ENCODE data around the gene ZNF165.

Gene ZNF165

GRCh38 chr6:28124350-28124970 is 44.1 kb downstream of the ZNF165 start, which contains the start of gene ZSCAN16:
Gene ZSCAN16, plus strand, starts transcription at chr6:28124609. Its CDS starts 835 bp downstream, at chr6:28125444.
- in situ Hi-C loops (cut with HindIII; ENCODE audit: low pct_ligation_motif_present, low sequenced_read_pairs): no loop called here
- TF ChIP-seq CTCF (IDR thresholded peaks at IDR 0.05; ENCODE audit: low read depth, low read length, missing control alignments): no peak
- H3K27ac ChIP-seq: no peak within 1 kb of the TSS
- H3K36me3 ChIP-seq (replicated peaks): peaks cover 15% of the 10 kb centered on the region
- H3K27me3 ChIP-seq (replicated peaks): no peaks in the 10 kb centered on the region
- DNase-seq: peak; percentile 77
- peak within 1 kb of the TSS; percentile 82 for H3K4me3 ChIP-seq (ENCODE audit: low read depth, low read length)

GRCh38 chr6:28124971-28125353 is 44.6 kb downstream of the ZNF165 start:
- no peak for TF ChIP-seq CTCF (IDR thresholded peaks at IDR 0.05; ENCODE audit: low read depth, low read length, missing control alignments)
- Histone ChIP-seq H3K36me3 (replicated peaks) (peaks cover 20% of the 10 kb centered on the region), H3K4me3 (ENCODE audit: low read depth, low read length) (peak overlapping the region; percentile 82), H3K27me3 (replicated peaks) (no peaks in the 10 kb centered on the region), H3K27ac (no peak overlapping the region)
- in situ Hi-C loops (cut with HindIII; ENCODE audit: low pct_ligation_motif_present, low sequenced_read_pairs): no loop called here
- no peak for DNase-seq

- TF ChIP-seq CTCF (IDR thresholded peaks at IDR 0.05; ENCODE audit: low read depth, low read length, missing control alignments): no peak
- H3K27me3 ChIP-seq (replicated peaks): no peaks in the 10 kb centered on the region
- no peak overlapping the region for H3K4me3 ChIP-seq (ENCODE audit: low read depth, low read length)
- no peak overlapping the region for H3K27ac ChIP-seq
- peaks cover 18% of the 10 kb centered on the region for H3K36me3 ChIP-seq (replicated peaks)
- DNase-seq: no peak
- in situ Hi-C loops (cut with HindIII; ENCODE audit: low pct_ligation_motif_present, low sequenced_read_pairs): no loop called here
These were observed 45.0 kb downstream of the ZNF165 start for GRCh38 chr6:28125401-28125800.

- H3K4me3 ChIP-seq (ENCODE audit: low read depth, low read length): no peak overlapping the region
- DNase-seq: peak; percentile 22
- no peaks in the 10 kb centered on the region for H3K27me3 ChIP-seq (replicated peaks)
- peak; percentile 70 for TF ChIP-seq CTCF (IDR thresholded peaks at IDR 0.05; ENCODE audit: low read depth, low read length, missing control alignments)
- H3K36me3 ChIP-seq (replicated peaks): peaks cover 13% of the 10 kb centered on the region
- H3K27ac ChIP-seq: no peak overlapping the region
- in situ Hi-C loops (cut with HindIII; ENCODE audit: low pct_ligation_motif_present, low sequenced_read_pairs): no loop called here
These were observed 53.6 kb downstream of the ZNF165 start for GRCh38 chr6:28134015-28134414.

- no peak for DNase-seq
- no peak for TF ChIP-seq CTCF (IDR thresholded peaks at IDR 0.05; ENCODE audit: low read depth, low read length, missing control alignments)
- Histone ChIP-seq H3K36me3 (replicated peaks) (peaks cover 8% of the 10 kb centered on the region), H3K27me3 (replicated peaks) (no peaks in the 10 kb centered on the region), H3K4me3 (ENCODE audit: low read depth, low read length) (no peak overlapping the region), H3K27ac (no peak overlapping the region)
- in situ Hi-C loops (cut with HindIII; ENCODE audit: low pct_ligation_motif_present, low sequenced_read_pairs): no loop called here
These were observed 54.3 kb downstream of the ZNF165 start for GRCh38 chr6:28134716-28135115.

GRCh38 chr6:28135393-28135792 is 55.0 kb downstream of the ZNF165 start:
- no peak for DNase-seq
- H3K4me3 ChIP-seq (ENCODE audit: low read depth, low read length): peak overlapping the region; percentile 68
- in situ Hi-C loops (cut with HindIII; ENCODE audit: low pct_ligation_motif_present, low sequenced_read_pairs): no loop called here
- TF ChIP-seq CTCF (IDR thresholded peaks at IDR 0.05; ENCODE audit: low read depth, low read length, missing control alignments): no peak
- H3K36me3 ChIP-seq (replicated peaks): peaks cover 4% of the 10 kb centered on the region
- no peaks in the 10 kb centered on the region for H3K27me3 ChIP-seq (replicated peaks)
- no peak overlapping the region for H3K27ac ChIP-seq

Data from brain microvascular endothelial cell (primary cell).